CD4-positive, alpha-beta T cell treated with Interleukin-15 for 4 hours (primary cell): ENCODE data around the gene UBAC1.
"Not testable (repeated sequence)": the region's sequence is repeated elsewhere in the genome, so short reads cannot be mapped to it uniquely, and the experiment has no call there.

ENCODE experiments used
- DNase-seq: peaks from one replicate; pipeline ENCODE4 v3.0.0-alpha.2; 2020; ENCODE audit warnings: low spot score

Gene UBAC1

GRCh38 chr9:135959814-135960213 is 1.4 kb downstream of the UBAC1 start:
- DNase-seq, result no peak

- DNase-seq, result no peak
These were observed 2.7 kb downstream of the UBAC1 start for GRCh38 chr9:135958485-135958884.

- no peak for DNase-seq
These were observed 3.7 kb downstream of the UBAC1 start for GRCh38 chr9:135957431-135957830.

DNA sequence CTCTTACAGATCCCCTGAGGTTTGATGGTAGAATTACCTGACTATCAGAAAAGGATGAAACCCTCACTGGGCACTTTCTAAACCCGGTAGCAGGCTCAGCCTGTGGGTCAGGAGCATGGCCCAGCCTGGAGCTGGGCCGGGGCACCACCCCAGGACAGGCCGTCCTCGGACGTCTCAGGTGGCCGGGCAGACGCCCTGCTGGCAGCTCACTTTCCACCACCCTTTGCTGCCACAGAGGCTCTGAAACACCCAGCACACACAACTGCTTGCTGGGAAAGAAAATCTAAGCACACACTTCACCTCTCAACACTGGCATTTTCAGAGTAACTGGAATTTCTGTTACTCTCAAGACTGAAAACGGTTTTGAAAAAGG is 4.4 kb downstream of the UBAC1 start:
- DNase-seq, result no peak

GRCh38 chr9:135955934-135956801 is 5.0 kb downstream of the UBAC1 start:
- no peak for DNase-seq

- no peak for DNase-seq
These were observed 8.4 kb downstream of the UBAC1 start for GRCh38 chr9:135952664-135953206.

GRCh38 chr9:135951889-135952663 is 9.1 kb downstream of the UBAC1 start:
- no peak for DNase-seq

DNA sequence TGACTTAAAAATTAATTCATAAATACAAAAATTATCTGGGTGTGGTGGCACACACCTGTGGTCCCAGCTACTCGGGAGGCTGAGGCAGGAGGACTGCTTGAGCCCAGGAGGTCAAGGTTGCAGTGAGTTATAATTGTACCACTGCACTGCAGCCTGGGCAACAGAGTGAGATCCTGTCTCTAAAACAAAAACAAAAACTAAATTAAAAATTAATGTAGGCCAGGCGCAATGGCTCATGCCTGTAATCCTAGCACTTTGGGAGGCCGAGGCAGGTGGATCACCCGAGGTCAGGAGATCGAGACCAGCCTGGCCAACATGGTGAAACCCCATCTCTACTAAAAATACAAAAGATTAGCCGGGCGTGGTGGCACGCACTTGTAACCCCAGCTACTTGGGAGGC is 9.9 kb downstream of the UBAC1 start:
- DNase-seq, result not testable (repeated sequence)

DNA sequence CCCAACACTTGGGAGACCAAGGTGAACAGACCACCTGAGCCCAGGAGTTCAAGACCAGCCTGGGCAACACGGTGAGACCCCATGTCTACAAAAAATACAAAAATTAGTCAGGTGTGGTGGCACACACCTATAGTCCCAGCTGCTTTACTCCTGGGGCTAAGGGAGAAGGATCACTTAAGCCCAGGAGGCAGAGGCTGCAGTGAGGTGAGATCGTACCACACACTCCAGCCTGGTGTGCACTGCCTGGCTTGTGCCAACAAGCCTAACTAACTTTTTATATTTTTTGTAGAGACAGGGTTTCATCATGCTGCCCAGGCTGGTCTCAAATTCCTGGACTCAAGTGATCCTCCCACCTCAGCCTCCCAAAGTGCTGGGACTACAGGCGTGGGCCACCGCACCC is 10.3 kb downstream of the UBAC1 start:
- not testable (repeated sequence) for DNase-seq

GRCh38 chr9:135950135-135950682 is 11.0 kb downstream of the UBAC1 start:
- DNase-seq, result no peak

GRCh38 chr9:135949501-135950134 is 11.6 kb downstream of the UBAC1 start:
- no peak for DNase-seq

- DNase-seq, result no peak
These were observed 12.2 kb downstream of the UBAC1 start for GRCh38 chr9:135948968-135949367.

- DNase-seq, result no peak
These were observed 12.7 kb downstream of the UBAC1 start for GRCh38 chr9:135948446-135948845.

- no peak for DNase-seq
These were observed 13.6 kb downstream of the UBAC1 start for GRCh38 chr9:135947582-135947981.

GRCh38 chr9:135947105-135947504 is 14.1 kb downstream of the UBAC1 start:
- not testable (repeated sequence) for DNase-seq

DNA sequence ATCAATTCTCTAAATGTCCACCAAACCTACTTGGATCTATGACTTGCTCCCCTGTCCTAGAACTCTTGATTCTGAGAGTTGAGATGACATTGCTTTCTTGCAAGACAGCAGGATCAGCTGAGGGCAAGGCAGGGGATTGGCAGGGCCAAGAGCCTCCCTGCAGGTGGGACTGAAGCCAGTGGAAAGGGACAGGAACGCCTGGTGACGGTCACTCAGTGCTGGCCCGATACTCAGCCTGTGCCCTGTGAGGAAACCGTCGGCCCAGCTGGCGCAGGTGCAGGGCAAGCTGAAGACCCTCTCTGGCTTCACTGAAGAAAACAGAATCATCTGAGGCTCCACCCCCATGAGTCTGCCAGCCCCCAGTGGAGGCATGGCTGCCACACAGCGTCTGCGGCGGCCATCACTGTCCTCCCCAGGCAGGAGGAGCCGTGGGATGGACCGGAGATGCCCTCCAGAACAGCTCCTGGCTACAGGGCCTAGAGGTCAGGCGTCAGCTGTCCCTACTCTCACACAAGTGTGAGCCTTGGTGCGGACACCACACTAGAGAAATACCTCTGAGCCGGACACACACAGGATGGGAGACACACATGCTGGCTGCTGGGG is 14.7 kb downstream of the UBAC1 start:
- no peak for DNase-seq

- no peak for DNase-seq
These were observed 15.2 kb downstream of the UBAC1 start for GRCh38 chr9:135945969-135946368.

- no peak for DNase-seq
These were observed 16.5 kb downstream of the UBAC1 start for GRCh38 chr9:135944444-135945252.

GRCh38 chr9:135943604-135944003 is 17.6 kb downstream of the UBAC1 start:
- DNase-seq, result not testable (repeated sequence)

DNA sequence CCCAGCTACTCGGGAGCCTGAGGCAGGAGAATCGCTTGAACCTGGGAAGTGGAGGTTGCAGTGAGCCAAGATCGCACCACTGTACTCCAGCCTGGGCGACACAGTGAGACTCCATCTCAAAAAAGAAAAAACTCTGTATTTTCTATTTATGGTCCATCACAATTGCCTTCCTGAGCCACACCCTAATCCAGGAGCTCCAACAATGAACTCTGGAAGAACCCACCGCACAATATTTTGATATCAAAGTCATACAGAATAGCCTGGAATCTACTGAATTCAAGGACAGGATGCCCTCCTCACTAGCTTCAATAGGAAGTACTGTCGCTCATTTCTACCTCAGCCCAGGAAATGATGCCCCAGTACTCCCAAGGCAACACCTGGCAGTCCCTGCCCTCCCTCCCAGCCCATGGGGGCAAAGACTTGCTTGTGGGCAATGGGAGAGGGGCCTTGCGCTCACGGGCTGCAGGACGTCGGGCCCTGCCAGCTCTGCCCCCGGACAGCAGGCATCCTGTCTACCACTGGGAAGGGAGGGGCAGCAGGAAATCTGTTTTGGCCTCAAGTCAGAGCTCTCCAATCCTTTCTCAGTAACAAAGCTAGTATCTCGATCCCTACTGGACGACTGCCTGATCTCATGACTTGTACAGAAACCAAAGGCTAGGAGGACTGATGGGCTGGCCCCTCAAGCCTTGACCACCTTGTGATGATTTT is 19.7 kb downstream of the UBAC1 start:
- DNase-seq, result no peak
